ENCODE data around the gene THUMPD3.
A peak's percentile ranks its signal among the peaks of the same experiment; 100 is the strongest.

The THUMPD3 gene

GRCh38 chr3:9396632-9397331 is 33.9 kb downstream of the THUMPD3 start:
- DNase-seq (ENCODE audit: low read depth in 2 of 2) = peak; percentile 100

DNA sequence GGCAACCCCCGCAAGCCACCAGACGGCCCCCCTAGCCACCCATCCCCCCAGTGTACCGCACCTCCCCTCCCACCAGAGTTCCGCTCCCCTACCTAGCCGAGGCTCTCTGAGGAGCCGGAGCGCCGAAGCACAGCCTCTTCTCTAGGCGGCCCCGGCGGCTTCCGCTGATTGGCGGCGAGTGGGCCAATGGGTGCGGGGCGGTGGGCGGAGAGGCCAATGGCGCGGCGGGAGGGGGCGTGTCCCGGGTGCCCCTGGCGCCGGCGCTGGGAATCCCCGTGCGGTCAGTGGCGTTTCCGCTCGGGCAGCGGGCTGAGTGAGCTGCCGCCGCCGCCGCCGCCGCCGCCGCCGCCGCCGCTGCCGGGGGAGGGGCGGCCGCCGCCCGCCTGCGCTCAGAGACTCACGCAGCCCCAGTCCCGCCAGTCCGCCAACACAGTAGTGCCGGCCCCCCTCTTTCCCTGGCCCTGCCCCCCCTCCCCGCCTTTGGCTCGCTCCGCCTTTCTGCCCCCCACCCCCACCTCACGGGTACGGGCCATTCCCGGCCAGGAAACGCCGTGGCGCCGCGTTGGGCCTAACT is 34.6 kb downstream of the THUMPD3 start, which contains the start of gene SETD5:
Gene SETD5 (plus strand): TSS at position 284 of the 574 bp plus-strand sequence. CDS start 31,324 bp downstream, outside the sequence.
- DNase-seq (ENCODE audit: low read depth in 2 of 2) = peak; percentile 95 to 97

DNA sequence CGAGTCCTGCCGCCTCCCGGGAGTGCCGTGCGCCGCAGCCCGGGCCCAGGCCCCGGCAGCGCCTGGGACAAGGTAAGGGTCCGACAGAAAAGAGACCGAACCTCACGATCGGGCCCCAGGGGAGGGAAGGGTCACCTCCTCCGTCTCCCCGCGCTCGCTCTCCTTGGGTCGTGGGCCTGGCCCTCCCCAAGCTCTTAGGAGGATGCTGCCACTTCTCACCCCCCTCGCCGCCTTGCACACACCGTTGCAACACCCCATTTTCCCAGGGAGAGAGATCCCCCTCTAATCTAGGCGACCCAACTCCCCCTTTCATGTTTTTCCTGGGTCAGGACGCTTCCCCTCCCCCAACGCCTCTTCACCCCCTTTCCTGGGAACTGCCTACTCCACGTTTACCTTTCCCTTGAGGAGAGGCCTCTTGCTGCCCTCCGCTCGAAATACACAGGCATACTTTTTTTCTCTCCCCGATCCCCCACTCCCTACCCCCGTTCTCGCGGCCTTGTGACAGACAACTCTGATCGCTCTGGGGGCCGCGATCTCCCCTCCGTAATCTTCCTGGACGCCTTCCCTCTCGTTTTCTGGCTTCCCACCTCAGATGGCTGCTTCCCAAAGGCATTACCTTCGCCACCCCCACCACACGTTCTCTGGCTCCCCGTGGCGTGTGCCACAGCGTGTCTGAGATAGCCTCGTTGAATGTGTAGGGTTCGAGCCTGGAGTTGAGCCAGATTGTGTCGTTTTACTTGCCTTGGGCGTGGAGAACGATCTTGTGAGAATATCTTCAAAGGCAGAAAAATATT is 35.2 kb downstream of the THUMPD3 start:
- no peak for DNase-seq (ENCODE audit: low read depth in 2 of 2)

GRCh38 chr3:9398700-9399336 is 36.0 kb downstream of the THUMPD3 start:
- DNase-seq (ENCODE audit: low read depth in 2 of 2) = no peak

DNA sequence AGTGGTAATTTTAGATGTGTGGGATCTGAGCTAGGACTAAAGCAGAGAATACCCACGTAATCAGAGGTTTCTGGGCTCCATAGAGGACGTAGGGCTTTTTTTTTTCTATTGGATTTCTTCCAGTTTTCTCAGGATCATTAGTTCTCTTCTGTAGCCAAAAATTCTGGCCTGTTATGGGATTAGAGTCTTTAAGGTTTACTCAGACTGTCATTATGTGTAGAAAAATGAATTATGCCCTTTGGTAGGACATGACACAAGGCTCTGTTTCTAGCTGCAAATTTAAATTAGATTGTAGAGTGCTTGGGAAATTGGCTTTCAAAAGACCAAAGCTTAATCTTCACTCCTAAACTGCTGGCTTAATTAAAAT is 36.5 kb downstream of the THUMPD3 start:
- no peak for DNase-seq (ENCODE audit: low read depth in 2 of 2)

- peak; percentile 72 to 74 for DNase-seq (ENCODE audit: low read depth in 2 of 2)
These were observed 36.9 kb downstream of the THUMPD3 start for GRCh38 chr3:9399746-9400145.

GRCh38 chr3:9400616-9401015 is 37.8 kb downstream of the THUMPD3 start:
- DNase-seq (ENCODE audit: low read depth in 2 of 2) = no peak

GRCh38 chr3:9401986-9402385 is 39.1 kb downstream of the THUMPD3 start:
- no peak for DNase-seq (ENCODE audit: low read depth in 2 of 2)

DNA sequence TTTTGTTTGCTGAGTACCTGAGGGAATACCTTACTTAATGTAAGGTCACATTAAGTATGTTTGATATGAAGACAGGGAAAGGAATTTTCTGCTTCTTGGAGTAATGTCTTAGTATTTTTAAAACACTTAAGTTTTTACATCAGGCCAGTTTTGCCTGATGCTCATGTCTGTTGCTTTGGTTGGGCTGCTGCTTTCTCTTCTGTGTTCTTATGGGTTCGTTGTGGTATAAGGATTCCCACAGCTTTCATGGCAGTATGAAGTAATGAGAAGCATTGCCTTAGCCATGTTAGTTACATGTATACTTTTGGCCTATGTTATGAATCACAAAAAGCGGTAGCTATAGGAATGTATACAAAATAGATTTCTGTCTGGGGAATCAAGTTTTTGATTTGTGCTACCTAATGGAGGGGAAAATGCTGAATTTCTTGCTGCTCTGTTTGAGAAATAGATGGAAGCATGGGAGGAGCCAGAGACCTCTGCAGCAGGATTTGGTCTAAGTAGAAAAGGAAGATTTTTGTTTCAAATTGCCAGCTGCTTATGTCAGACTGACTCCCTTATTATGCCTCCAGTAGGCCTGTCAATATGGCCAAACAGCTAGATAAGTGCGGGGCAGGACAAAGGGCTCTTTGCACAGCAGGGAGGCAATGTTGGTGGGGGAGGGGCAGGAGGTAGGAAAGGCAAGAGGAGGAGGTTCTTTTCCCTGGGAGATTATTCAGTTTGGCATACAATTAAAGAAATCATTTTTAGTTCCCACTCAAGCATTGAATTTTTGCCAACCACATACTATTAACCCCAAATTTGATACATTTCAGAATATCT is 39.8 kb downstream of the THUMPD3 start:
- DNase-seq (ENCODE audit: low read depth in 2 of 2) = no peak

- no peak for DNase-seq (ENCODE audit: low read depth in 2 of 2)
These were observed 40.6 kb downstream of the THUMPD3 start for GRCh38 chr3:9403463-9403862.

GRCh38 chr3:9404680-9405079 is 41.8 kb downstream of the THUMPD3 start:
- no peak for DNase-seq (ENCODE audit: low read depth in 2 of 2)

DNA sequence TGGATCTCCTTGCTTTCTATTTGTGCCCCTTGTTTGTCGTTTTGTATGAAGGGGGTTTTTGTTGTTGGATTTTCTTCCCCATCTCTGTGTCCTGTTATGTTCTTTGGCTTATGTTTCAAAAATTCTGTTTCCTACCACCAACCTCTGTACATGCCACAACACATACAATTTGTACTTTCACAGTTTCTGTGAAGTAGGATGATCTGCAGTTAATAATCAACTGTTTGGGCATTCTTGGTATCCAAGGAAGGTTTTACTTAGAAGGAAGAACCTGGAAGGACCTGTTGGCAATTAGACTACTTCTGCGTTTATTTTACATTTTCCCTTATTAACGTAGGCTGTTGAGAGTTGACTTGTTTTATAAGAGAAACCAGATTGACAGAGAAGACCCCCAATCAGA is 42.9 kb downstream of the THUMPD3 start:
- no peak for DNase-seq (ENCODE audit: low read depth in 2 of 2)

- no peak for DNase-seq (ENCODE audit: low read depth in 2 of 2)
These were observed 44.2 kb downstream of the THUMPD3 start for GRCh38 chr3:9406856-9407626.

- DNase-seq (ENCODE audit: low read depth in 2 of 2) = no peak
These were observed 45.2 kb downstream of the THUMPD3 start for GRCh38 chr3:9408061-9408460.

- no peak for DNase-seq (ENCODE audit: low read depth in 2 of 2)
These were observed 45.7 kb downstream of the THUMPD3 start for GRCh38 chr3:9408546-9408945.

DNA sequence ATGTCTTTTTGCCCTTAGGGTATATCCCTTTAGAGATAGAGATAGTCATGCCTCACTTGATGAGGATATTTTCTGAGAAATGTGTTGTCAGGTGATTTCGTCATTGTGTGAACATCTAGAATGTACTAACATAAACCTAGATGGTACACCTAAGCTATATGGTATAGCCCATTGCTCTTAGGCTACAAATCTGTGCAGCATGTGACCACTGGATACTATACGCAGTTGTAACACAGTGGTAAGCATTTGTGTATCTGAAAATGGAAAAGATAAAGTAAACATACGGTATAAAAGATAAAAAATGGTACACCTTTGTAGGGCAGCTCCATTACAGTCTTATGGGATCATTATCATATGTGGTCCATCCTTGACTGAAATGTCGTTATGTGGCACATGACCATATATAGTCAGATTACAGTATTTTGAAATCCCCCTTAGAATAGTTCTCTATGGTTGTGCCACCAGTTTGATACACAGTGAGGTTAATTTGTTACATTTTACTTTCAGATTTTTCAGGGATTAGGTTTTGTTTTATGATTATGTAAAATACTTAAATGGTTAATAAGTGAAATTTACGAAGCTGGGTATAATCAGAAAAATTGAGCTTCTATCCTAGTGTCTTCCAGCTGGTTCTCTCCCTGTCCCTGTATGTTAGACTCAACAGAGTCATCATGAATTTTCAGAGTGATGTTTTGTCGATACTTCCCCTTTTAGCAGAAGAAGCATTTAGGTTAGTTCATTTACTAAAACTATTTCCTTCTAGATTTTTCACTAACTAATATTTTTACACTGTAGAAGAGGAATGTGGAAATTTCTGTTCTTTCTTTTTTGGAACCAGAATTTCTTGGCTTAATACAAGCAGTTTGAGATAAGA is 47.4 kb downstream of the THUMPD3 start:
- DNase-seq (ENCODE audit: low read depth in 2 of 2) = no peak

- DNase-seq (ENCODE audit: low read depth in 2 of 2) = no peak
These were observed 48.4 kb downstream of the THUMPD3 start for GRCh38 chr3:9411302-9411701.

- DNase-seq (ENCODE audit: low read depth in 2 of 2) = no peak
These were observed 49.4 kb downstream of the THUMPD3 start for GRCh38 chr3:9412293-9412692.

DNA sequence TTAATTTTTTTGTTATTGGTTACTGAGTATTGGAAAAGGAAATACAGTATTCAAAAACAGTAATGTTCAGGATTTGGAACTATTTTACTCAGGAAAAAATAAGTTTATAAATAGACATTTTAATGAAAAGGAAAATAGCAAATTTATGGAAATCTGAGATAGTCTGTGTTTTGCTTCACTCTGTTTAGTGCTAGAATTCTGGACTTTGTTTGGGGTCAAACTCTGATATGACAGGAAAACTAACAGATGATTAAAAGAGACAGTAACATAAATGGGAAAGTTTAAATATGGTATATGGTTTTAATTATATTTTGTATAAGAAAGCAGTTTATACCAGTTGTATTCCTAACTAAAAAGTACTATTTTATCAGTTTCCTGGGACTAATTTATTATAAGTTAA is 52.0 kb downstream of the THUMPD3 start:
- no peak for DNase-seq (ENCODE audit: low read depth in 2 of 2)

Measured in fibroblast of skin of left biceps (primary cell).